ES-I3 (cell line): ENCODE results near the gene CNIH3.

Experiments
- H3K36me3 ChIP-seq: 2 replicates; pipeline ENCODE4 v1.6.1; 2013; ENCODE audit warnings: mild to moderate bottlenecking, low read length, control low read depth, moderate library complexity; ENCODE audit not compliant: insufficient read depth
- H3K4me1 ChIP-seq: 2 replicates; pipeline ENCODE4 v1.6.1; 2013; ENCODE audit warnings: mild to moderate bottlenecking, control low read depth, low read length; ENCODE audit not compliant: insufficient read depth
- H3K9ac ChIP-seq: 2 replicates; pipeline ENCODE4 v1.6.1; 2013; ENCODE audit warnings: low read depth, mild to moderate bottlenecking, low read length, moderate library complexity
- H3K9me3 ChIP-seq: 2 replicates; pipeline ENCODE4 v1.6.1; 2013; ENCODE audit warnings: mild to moderate bottlenecking, low read length, moderate library complexity; ENCODE audit not compliant: control insufficient read depth, insufficient read depth

The CNIH3 gene

DNA sequence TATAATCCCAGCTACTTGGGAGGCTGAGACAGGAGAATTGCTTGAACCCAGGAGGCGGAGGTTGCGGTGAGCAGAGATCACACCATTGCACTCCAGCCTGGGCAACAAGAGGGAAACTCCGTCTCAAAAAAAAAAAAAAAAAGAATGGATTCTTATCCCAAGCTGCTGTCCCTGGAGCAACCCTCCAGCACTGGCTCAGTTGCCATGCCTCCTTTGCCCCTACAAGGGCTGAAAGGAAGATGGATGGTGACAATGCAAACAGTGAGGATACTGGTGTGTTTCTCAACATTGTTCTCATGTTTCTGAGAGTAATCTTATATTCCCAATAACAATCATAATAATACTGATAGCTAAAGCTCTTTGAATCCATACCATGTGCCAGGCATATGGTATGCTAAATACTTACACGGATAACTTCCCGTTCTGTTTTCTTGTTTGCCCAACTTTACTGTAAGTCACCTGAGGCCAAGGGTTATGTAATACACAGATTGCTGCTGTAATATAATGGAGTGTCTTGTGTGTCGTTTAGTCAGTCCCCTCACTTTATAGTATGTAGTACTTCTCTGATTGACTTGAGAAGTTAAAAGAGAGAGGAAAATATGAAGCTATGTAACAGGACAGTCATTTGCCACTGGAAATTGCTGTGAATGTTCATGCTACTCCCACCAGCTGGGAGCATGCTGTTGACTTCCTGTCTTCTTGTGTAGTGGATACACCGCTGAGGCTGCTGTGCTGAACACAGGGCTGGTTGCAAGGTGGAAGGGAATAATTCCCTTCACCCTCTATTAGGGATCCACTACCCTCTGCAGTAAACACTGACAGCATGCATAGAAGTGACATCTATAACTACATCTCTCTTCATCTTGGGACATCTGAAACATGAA lies 153.6 kb downstream of the CNIH3 start:
- no peak overlapping the region for H3K9ac ChIP-seq
- no peaks in the 10 kb centered on the region for H3K4me1 ChIP-seq
- H3K36me3 ChIP-seq = no peaks in the 10 kb centered on the region
- H3K9me3 ChIP-seq = no peaks in the 10 kb centered on the region

DNA sequence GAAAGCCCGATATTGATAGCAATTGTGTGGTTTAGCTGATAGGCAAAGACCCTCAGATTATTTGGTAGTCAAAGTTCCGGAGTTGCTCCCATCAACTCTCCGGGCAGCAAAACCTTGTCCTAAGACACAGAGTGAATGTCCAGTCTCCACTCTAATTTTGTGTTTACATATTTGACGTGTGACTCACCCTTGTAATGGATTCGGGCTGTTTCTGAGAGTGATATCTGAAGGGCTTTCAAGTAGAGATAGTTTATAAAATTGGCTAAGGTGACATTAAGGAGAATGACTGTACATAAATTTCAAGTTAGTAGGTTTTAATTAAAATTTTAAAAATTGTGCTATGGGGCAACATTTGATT lies 154.2 kb downstream of the CNIH3 start:
- Histone ChIP-seq H3K36me3 (no peaks in the 10 kb centered on the region), H3K4me1 (no peaks in the 10 kb centered on the region), H3K9me3 (no peaks in the 10 kb centered on the region), H3K9ac (no peak overlapping the region)

DNA sequence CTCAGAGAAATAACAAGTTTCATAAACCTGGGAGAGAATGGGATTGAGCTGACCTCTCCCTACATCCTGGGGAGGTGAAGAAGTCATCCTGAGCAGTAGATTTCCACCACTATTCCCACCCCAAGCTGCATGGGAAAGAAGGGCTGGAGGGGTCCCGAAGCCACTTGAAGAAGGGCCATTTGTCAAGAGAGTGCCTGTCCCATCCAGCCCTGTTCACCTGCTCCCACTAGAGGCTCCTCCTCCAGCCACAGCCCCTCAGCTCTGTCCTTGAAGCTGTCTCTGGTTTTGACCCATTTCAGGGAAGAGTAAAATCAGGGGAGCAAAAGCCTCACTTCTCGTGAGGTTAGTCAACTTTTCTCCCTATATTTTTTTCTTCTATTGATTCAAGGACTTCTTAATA lies 157.5 kb downstream of the CNIH3 start:
- Histone ChIP-seq H3K9me3 (no peaks in the 10 kb centered on the region), H3K9ac (no peak overlapping the region), H3K4me1 (no peaks in the 10 kb centered on the region), H3K36me3 (no peaks in the 10 kb centered on the region)

DNA sequence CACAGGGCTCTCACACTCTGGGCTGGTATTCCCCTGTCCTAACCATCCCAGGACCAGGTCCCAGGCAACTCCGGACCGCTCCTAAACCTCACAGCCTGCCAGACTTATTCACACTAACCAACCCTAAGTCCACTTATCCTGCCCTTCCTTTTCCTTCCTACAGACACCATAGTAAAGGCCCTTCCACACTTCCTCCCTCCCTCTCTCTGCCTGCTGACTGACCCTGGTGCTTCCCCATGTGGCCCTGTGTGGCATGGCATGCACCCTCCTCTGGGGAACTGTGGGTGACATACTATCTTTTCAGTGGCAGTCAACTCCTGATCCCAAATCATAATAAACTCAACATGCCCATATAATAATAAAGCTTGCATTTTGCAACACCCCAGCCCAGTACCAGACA lies 158.3 kb downstream of the CNIH3 start:
- no peaks in the 10 kb centered on the region for H3K9me3 ChIP-seq
- peaks cover 3% of the 10 kb centered on the region; the same call in 1 of the 2 replicates for H3K4me1 ChIP-seq
- H3K9ac ChIP-seq = no peak overlapping the region
- H3K36me3 ChIP-seq = no peaks in the 10 kb centered on the region

DNA sequence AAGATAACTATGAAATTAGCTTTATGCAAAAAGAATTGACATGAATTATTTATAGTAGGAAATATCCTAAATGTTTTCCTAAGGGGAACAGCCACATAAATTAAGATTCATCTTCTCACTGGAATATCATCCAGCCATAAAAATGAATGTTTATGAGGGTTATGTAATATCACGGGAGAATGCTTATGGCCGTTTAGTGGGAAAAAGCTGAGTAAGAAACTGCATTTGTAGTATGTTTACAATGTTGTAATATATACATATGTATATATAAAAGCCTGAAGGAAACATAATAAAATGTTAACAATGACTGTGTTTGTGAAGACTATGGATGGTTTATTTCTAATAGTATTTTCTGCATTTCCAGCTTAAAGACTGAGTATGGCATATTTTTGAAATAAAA lies 161.1 kb downstream of the CNIH3 start:
- peaks cover 14% of the 10 kb centered on the region; the same call in 1 of the 2 replicates for H3K4me1 ChIP-seq
- no peak overlapping the region for H3K9ac ChIP-seq
- H3K9me3 ChIP-seq = no peaks in the 10 kb centered on the region
- H3K36me3 ChIP-seq = no peaks in the 10 kb centered on the region

DNA sequence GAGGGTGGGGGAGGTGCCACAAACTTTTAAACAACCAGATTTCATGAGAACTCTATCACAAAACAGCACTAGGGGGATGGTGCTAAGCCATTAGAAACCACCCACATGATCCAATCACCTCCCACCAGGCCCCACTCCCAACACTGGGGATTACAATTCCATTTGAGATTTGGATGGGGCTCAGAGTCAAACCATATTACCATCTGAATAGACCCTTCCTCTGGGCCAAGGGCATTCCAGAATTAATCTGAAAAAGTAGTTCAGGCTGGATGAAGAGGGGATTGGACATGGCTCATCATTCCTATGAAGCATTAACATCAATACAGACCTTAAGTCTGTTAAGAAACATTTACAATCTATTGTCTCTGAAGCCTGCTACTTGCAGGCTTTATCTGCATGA lies 163.4 kb downstream of the CNIH3 start:
- Histone ChIP-seq H3K9ac (no peak overlapping the region), H3K4me1 (peaks cover 14% of the 10 kb centered on the region; the same call in 1 of the 2 replicates), H3K36me3 (no peaks in the 10 kb centered on the region), H3K9me3 (no peaks in the 10 kb centered on the region)

DNA sequence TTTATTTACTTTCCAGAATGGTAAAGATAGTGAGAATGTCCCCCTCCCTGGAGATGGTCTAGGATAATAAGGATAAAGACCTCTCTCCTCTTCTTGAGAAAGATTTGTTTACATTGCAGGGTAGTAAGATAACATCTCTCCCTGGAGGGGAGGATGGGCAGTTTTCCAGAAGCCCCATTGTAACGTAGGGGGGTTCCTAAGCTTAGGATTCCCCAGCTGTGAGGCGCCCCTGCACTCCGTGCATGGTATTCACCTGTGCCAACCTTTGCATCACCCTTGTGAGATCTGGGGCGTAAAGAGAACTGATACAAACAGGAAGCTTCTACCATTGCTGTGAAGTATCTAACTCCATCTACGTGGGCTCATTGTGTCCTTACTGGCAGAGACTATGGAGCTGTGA lies 164.6 kb downstream of the CNIH3 start:
- Histone ChIP-seq H3K4me1 (peaks cover 14% of the 10 kb centered on the region; the same call in 1 of the 2 replicates), H3K9ac (no peak overlapping the region), H3K36me3 (no peaks in the 10 kb centered on the region), H3K9me3 (no peaks in the 10 kb centered on the region)

DNA sequence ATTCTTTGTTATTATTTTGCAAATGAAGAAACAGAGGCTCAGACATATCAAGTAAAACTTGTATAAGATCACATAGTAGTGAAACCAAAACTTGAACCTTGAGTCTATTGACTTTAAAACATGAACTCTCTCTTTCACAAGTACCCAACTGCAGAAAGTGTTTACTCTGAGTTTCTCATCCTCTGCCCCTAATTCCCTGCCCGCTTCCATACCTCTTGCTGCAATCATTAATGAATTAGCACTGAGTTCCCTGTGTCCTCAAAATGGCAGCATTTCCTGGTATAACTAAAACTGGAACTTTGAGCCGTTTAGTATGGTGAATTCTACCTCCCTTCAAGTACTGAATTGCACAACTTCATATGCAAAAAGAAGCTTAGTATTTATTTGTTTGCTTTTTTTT lies 165.7 kb downstream of the CNIH3 start:
- Histone ChIP-seq H3K9ac (no peak overlapping the region), H3K4me1 (peaks cover 14% of the 10 kb centered on the region; the same call in 1 of the 2 replicates), H3K9me3 (no peaks in the 10 kb centered on the region), H3K36me3 (no peaks in the 10 kb centered on the region)

DNA sequence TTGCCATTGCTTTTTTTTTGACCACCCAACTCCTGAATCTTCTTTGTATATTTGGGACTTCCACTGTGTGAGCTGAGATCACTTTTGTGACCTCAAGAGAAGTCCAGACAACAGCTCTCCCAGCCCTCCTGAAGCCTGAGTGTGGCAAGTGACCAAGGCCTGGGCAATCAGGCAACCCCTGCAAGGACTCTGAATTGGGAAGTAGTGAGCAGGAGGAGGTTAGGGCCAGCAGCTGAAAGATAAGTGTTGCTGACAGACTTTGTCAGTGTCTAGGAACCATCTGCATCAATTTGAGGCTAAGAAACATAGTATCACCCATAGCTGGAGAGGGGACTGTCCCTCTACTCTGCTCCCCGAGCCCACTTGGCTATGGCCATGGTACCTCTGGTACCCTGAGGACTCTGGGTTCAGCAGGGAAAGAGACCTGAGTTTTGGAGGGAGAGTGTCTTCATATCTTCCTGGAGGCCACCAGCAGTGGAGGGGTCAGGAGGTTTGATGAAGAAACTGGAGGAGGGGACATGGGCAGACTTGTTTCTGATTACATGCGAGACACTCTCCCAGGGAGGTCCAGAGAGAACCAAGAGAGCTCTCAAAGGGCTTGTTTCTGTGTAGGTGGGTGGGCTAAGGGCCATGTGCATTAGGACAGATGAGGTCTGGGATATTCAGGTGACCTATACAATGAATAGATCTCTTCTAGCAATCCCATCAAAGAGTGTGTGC lies 166.3 kb downstream of the CNIH3 start:
- peaks cover 14% of the 10 kb centered on the region; the same call in 1 of the 2 replicates for H3K4me1 ChIP-seq
- H3K9me3 ChIP-seq = no peaks in the 10 kb centered on the region
- no peak overlapping the region for H3K9ac ChIP-seq
- no peaks in the 10 kb centered on the region for H3K36me3 ChIP-seq

DNA sequence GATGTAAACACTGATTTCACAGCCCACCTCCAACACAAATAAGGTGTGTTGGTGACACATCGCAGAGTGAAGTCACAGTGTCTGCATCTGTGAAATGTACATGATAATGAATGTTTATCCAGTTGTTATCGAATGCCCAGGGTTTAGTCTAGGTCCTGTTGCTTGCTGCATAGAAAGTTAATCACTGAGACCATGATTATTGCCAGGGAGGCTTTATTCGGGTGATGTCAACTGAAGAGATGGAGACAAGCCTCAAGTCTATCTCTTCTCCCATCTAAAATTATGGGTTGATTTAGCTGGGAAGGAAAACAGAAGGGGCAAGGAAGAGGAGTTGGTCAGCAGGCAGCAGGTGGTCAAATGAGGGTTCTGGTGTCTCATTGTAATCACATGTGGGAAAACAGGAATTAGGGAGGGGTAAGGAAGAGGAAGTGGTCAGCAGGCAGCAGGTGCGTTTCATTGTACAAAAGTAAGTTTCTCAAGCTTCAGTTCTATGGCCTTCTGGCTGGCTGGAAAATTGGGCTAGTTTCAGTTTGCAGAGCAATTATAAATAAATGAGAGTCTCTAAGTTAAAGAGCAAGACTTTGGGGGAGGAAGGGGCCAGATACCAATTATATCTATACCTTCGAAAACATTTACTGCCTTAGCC lies 167.0 kb downstream of the CNIH3 start:
- Histone ChIP-seq H3K36me3 (no peaks in the 10 kb centered on the region), H3K9me3 (no peaks in the 10 kb centered on the region), H3K9ac (no peak overlapping the region), H3K4me1 (peaks cover 14% of the 10 kb centered on the region; the same call in 1 of the 2 replicates)

DNA sequence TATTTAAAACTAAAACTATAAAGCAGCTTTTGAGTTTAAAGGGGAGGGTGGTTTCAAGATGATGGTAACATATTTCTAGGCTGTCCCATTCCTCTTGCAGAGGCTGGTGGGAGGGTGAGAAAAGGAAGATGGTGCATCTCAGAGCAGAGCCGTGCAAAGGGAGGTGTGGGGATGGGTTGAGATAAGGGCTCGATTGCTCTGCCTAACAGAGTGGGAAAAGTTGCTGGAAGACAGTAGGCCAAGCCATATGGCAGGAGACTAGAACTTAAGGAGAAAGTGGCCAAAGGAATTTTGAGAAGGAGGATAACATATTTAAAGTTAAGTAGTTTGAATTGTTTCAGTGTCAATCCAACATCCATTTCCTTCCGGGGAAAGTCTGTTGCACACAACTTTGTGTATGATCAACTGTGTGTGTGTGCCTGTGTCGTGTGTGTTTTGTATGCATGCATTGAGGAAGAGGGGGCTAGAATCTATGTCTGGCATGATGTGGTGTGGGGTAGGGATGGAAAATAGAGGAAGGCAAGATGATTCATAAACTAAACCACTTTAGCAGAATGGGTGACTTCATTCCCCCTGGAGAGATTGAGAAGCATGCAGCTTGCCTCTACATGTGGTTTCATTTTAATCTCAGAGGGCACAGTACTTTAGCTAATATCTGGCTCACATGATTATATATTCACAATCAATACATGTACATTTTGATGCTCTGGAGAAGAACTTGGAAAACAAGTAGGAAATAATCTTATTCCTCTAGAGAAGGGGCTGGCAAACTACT lies 168.3 kb downstream of the CNIH3 start:
- Histone ChIP-seq H3K36me3 (no peaks in the 10 kb centered on the region), H3K9me3 (no peaks in the 10 kb centered on the region), H3K4me1 (peaks cover 11% of the 10 kb centered on the region; the same call in 1 of the 2 replicates), H3K9ac (no peak overlapping the region)

DNA sequence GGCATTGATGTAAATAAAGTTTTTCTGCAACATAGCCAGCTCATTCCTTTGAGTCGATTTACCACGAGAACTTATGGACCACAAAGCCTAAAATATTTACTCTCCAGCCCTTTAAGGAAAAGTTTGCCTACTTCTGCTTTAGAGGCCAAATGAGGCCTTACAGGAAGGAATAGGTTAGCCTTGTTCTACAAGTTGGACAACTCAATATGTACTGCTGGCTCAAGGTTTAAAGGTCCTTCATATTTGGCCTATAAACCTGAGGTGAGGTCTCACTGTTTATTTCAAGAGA lies 168.9 kb downstream of the CNIH3 start:
- no peak overlapping the region for H3K9ac ChIP-seq
- no peaks in the 10 kb centered on the region for H3K9me3 ChIP-seq
- no peaks in the 10 kb centered on the region for H3K36me3 ChIP-seq
- peaks cover 7% of the 10 kb centered on the region; the same call in 1 of the 2 replicates for H3K4me1 ChIP-seq

DNA sequence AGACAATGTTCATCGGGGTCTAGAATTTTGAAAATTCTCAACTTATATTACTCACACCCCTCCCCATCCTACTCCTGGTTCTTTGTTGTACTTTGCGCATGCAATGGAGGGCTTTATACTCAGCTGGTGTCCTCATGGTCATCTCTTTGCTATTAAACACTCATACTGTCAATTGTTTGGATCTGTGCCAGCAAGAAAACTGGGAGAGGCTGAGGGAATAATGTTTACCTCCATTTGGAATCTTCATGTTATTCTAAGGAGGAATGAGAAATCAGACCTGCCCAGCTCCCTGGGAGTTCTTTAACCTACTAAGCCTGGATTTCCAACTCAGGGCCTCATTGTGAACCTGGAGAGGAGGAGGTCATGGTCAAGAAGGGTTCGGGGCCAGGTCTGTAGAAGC lies 169.5 kb downstream of the CNIH3 start:
- no peaks in the 10 kb centered on the region for H3K9me3 ChIP-seq
- peaks cover 6% of the 10 kb centered on the region; the same call in 1 of the 2 replicates for H3K4me1 ChIP-seq
- no peaks in the 10 kb centered on the region for H3K36me3 ChIP-seq
- no peak overlapping the region for H3K9ac ChIP-seq
